Fibroblast of skin of left biceps (primary cell): Measurements from ENCODE around the gene DELE1.
"Not testable (repeated sequence)": the region's sequence is repeated elsewhere in the genome, so short reads cannot be mapped to it uniquely, and the experiment has no call there.

ENCODE experiments used
- DNase-seq, 2 experiments: peaks; one replicate each; pipeline ENCODE4 v3.0.0-alpha.2; 2013; ENCODE audit warnings: low read depth in 2 of 2

The DELE1 gene

DNA sequence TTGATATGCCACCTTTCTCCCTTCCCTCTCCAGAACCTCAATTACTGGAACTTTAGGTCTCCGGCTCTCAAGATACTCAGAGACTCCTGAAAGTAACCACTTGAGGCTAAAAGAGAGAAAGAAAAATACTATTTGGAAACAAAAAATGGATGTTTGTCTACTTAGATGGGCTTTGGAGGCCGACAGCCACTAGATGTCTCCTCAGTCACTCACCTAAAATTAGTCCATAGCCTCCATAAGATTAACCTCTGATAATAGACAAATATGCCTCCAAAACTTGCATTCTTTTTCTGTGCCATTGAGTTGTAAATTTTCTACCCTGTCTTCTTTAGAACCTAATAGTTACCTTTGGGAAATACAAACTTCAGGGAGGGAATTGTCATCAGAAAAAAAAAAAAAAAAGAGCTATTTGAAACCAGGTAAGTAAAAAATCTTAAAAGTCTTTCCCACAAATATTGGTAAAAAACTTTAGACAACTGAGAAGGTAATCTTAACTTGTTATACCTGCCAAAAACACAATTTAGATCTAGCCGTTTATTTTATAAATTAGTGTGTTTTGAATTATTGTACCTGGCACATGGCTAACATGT is 34.3 kb upstream of the DELE1 start:
- no peak for DNase-seq

GRCh38 chr5:141890429-141890828 is 33.2 kb upstream of the DELE1 start:
- not testable (repeated sequence) for DNase-seq

DNA sequence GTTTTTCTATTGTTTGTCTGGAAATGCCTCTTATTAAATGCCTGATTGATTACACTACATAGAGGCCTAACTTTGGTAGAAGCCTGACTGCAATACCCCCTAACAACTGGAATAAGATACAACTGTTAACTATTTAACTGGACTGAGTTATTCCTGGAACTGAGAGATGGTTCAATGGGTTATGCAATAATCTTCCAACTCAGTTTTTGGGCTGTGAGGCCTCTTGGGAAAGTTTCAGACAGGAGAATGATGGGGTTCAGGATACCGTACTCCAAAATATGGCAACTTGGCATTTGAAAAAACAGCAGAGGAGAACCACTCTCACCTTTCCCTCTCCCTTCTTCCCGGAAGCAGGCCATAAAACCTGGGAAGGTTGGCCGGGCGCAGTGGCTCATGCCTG is 26.2 kb upstream of the DELE1 start:
- DNase-seq: no peak

- no peak for DNase-seq
Measured at GRCh38 chr5:141898448-141899049, 25.1 kb upstream of the DELE1 start.

DNA sequence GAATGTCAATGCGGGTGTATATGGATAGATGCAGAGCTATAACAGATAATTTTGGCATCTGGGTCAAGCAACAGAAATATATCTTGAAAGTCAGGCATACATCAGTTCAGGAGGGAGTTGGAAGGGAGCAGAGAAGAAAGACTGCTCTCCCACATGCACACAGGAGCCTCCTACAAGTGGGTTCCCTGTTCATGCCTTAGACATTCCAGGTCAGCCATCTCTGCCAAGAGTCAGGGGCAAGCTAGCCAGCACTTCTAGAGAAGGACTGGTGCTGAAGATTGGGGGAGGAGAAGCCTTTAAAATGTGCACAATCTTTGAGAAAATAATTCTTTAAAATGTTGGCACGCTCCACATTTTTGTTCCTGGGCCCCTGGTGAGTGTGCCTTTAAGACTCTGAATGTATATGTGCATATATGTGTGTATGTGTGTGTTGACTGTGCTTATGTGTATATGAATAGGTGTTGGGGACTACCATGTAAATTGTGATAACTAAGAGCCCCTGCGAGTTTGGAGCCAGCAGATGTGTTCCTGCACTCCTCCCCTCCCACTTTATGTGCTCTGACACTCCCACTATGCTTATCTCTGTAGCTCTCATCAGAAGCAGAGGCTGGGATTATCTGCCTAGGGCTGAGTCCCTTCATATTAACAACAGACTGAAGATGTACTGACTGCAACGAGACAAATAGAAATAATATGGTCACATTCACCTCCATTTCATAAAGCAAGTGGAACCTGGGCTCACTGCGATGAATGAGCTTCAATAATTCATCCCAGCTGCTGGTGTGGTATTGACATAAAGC is 21.5 kb upstream of the DELE1 start:
- DNase-seq: no peak

GRCh38 chr5:141903261-141903660 is 20.4 kb upstream of the DELE1 start:
- DNase-seq: no peak

DNA sequence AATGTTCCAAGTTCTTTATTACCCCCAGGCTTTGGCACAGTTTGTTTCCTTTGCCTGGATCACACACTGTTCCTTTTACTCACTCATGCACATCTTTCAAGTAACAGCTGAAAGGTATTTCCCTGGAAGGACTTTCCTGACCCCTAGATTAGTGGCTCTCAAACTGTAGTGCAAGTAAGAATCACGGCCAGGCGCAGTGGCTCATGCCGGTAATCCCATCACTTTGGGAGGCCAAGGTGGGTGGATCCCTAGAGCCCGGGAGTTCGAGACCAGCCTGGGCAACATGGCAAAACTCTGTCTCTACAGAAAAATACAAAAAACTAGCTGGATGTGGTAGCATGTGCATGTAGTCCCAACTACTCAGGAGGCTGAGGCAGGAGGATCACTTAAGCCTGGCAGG is 19.1 kb upstream of the DELE1 start:
- DNase-seq: no peak

- DNase-seq: no peak
Measured at GRCh38 chr5:141906517-141906916, 17.2 kb upstream of the DELE1 start.

- DNase-seq: no peak
Measured at GRCh38 chr5:141906972-141907371, 16.7 kb upstream of the DELE1 start.

DNA sequence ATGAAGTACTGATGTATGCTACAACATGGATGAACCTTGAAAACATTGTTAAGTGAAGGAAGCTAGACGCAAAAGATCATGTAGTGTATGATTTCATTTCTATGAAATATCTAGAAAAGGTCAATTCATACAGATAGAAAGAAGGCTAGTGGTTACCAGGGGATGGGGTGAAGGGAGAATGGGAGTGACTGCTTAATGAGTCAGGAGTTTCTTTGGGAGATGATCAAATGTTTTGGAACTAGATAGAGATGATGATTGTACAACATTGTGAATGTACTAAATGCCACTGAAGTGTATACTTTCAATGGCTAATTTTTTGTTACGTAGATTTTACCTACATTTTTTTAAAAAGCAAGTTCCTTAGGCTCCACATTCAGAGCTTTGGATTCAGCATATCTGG is 14.9 kb upstream of the DELE1 start:
- DNase-seq: no peak

GRCh38 chr5:141909212-141909611 is 14.5 kb upstream of the DELE1 start:
- no peak for DNase-seq

- DNase-seq: no peak
Measured at GRCh38 chr5:141910271-141910673, 13.4 kb upstream of the DELE1 start.

DNA sequence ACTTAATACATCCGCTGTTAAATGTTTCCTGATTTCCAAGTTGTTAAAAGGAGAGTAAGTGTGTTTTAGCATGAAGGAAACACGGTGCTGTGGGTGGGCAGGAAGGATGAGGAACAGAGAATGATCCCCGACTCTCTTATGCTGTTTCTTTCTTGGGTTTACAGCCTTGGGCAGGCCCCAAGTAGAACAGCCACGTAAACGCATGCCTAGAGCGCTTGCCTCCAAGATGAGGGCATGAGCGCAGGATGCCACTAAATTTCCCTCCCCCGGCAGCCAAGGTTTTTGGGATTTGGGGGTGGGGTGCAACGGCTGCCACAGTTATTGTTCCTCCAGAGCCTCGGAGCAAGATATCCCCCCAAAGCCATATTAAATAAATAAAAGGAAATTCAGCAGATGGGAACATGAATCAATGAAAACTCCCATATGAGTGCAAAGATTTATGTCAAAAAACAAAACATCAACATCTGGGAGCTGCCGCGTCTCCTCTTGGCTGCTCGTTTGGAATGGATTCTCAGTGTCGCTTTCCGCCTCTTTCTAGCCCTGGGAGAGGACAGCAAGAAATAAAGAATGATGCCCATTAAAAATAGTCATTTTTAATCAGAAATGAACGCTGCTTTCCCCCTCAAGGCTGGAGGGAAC is 10.0 kb upstream of the DELE1 start:
- no peak for DNase-seq

DNA sequence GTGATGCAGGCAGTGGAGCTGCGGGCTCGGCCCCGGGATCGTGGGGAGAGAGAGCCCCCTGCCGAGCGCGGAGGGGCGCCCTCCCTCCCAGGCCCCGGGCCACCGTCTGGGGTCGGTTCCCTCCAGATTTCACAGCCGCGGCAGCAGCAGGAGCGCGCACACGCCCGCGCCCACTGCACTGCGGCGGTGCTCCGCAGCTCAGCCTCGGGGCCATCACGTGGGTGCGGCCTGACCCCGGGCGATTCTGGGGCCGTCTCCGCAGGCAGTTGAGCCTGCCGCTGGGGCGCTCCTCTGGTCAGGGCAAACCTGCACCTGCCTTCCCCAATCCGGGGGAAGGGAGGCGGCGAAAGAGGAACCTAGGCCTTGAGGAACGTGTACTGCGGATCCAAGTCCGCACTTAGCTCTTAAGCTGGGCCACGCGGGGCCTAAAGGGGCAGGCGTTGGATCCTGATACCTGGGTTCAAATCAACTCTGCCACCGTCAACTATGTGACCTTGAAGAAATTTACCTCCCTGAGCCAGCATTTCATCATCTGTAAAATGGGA is 9.4 kb upstream of the DELE1 start:
- DNase-seq: no peak

DNA sequence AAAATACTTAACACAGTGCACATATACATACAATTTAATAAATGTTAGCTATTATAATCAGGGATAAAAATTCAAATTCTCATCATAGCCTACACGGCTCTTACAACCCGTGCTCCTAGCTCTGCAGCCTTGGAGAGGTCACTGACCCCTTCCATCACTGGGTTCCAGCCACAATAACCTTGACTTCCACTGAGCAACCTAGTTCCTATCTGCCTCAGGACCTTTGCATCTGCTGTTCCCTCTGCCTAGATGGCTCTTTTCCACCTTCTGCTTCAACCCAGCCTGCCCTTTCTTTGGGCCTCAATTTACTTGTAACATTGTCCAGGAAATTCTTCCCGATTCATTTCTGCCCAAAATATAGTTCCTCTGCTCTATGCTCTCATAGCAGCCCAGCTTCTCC is 8.9 kb upstream of the DELE1 start:
- DNase-seq: no peak

- no peak for DNase-seq
Measured at GRCh38 chr5:141915881-141916336, 7.8 kb upstream of the DELE1 start.

- DNase-seq: no peak
Measured at GRCh38 chr5:141916522-141916921, 7.1 kb upstream of the DELE1 start.

- DNase-seq: no peak
Measured at GRCh38 chr5:141917760-141918159, 5.9 kb upstream of the DELE1 start.

DNA sequence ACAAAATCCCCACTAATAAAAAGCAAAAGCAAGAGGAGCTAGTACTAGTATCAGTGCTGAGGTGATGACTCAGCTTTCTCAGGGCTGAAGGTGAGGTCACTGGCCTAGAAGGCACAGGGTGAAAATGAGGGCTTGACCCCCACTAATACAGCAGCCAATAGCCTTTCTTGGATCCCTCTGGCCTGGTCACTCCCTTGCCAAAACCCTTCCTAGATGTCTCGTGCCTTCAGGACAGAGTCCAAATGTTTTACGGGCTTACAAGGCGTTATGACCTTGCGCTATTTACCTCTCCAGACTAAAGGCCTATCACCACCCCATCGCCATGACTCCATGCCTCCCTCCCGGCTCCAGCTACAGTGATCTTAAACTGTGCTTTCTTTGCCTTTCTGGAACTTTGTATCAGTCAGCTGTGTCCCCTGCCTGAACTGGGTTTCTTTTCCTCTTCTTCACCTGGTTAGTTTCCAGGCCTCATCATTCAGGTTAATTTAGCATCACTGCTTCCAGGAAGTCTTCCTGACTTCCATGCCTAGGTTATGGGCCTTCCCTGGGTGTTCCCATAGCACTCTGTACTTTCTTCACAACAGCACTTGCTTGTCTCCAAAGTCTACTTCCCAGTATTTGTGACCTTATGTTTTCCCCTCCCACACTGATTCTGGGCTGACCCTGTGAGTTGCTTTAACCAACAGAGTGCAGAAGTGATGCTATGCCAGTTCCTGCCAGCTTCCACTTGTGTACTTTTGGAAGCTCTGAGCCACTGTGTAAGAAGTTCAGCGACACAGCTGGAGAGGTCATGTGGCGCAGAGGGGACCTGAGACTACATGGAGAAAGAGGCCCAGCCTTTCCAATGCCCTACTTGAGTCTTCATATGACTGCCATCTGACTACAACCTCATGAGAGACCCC is 4.2 kb upstream of the DELE1 start:
- DNase-seq: no peak

DNA sequence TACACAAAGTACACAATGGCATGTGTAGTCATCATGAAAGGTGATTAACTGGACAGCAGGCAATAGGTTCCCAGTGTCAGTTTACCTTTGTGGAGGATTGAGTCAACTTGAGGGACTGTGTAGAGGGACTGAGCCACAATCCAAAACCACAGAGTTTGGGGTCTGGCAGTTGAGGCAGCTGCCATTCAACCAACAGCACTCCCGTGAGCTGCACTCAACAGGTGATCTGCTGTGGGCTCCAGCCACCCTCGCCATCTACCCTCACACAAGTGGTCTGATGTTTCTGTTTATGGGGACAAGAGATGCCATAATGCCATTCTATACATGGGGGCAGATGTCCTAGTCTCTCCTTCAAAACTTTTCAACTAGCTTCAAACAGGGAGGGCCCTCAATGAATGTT is 2.9 kb upstream of the DELE1 start:
- DNase-seq: no peak

DNA sequence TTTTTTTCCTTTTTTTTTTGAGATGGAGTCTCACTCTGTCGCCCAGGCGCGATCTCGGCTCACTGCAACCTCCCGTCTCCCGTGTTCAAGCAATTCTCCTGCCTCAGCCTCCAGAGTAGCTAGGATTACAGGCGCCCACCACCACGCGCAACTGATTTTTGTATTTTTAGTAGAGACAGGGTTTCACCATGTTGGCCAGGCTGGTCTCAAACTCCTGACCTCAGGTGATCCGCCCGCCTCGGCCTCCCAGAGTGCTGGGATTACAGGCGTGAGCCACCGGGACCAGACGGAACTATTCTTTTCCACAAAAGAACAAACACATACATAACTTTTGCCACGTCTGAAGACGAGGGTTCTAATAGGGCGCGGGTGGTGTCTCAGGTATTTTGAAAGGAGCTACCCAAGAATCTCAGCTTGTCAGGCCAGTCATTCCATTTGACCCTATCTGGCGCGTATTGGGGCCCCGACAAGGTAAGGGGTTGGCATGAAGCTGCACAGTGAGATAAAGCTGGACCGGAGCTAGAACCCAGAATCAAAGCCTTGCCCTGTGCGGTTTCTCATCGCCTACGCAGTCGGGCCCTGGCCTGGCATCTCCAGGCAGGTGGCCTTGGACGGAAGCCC is 734 bp upstream of the DELE1 start:
- not testable (repeated sequence) for DNase-seq
